GM21825 (cell line): ENCODE data around the gene WDFY2.

ENCODE experiments used
- ATAC-seq: cut with Tn5 transposase; IDR thresholded peaks from one replicate; pipeline ENCODE4 v1.9.1; 2021; ENCODE audit warnings: mild to moderate bottlenecking, moderate library complexity; ENCODE audit not compliant: unreplicated experiment

WDFY2 gene

DNA sequence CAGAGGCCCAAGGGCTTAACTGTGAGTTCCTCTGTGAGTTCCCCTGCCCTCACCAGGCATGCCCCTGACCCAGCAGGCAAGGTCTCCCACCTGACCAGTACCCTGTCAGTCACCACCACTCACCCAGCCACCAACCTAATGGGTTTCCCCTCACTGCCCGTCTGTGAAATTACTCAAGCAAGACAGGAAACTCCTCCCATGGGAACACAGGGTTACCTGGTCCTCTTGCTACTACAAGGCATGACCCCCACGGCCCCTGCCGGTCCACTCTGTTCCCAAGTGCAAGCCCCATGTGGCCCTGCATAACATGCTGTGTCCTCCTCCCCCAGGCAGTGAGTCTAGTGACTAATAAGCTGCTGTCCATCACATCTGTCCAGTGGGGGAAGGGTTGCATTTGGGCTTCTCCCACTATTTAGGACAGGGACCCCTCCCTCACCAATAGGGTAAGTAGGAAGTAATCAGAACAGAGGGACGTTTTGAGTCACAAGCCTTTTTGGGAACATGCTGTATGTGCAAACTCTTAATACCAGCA lies 227.7 kb downstream of the WDFY2 start:
- peak; percentile 52 for ATAC-seq

DNA sequence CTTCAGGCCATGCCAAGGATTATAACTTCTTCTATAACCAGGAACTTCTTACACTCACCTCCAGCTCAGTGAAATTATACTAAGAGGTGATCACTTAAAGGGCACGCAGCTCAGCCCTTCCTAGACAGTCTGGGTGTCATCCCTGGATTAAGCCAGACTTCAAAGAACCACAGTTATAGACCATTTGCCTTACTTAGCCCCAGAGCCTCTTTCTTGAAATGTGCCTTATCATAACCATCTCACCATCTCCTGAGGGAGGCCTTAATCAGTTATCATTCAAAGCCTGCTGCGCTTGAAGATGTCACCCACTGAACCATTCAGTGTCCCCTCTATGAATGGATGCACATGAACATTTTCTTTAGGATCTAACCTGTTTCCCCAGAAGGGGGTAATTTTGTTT lies 229.8 kb downstream of the WDFY2 start:
- no peak for ATAC-seq

DNA sequence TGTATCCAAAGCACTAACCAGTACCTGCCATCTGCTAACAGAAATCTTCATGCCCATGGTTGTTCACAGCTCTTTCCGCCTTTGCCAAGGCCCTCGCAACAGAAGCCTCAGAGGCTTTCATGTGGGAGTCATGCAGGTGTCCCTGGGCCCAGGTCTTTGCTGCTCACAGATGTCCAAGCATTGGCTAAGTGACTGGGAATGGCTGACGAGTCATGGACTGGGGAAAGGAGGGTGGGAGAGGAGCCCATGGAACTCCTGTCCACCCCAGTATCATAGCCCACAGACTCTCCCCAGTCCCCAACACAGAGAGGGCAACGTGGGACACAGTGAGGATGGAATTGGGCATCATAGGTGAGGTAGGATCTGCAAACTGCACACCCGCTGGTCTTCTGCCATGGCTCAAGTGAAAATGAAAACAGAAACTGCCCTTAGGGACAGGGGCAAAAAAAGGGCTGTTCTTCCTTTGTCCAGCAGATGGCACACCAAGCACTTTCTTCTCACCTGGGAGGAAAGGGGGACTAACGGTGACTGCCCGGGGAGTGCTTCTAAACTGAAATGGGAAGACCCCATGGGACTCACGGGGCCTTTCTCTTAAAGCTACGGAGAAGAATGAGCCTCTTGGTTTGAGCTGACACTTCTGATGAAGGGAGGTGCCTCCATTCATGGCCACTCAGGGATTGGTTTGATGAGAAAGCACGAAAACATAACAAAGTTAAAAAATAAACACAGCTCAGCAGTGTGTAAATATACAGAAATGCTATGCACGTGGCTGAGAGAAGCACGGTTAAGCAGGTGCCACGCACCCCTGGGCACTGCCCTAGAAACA lies 230.8 kb downstream of the WDFY2 start:
- peak; percentile 52 for ATAC-seq

DNA sequence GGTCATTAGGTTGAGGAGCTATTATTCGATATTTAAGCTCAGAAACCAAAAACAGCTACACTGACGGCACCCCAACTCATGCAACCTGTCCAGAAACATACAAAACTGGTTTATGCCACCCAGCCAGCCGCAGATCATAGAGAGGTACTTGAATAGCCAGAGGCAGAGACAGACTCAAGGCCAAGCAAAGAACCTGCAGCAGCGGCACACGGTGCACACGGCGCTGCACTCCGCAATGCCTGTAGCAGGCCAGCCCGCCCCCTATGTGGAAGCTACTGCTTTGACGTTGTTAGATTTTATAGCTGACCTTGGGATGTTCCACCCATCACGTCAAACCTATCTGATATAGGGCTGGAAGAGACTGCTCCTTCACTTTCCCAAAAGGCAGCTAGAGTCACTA lies 231.6 kb downstream of the WDFY2 start:
- ATAC-seq = no peak

DNA sequence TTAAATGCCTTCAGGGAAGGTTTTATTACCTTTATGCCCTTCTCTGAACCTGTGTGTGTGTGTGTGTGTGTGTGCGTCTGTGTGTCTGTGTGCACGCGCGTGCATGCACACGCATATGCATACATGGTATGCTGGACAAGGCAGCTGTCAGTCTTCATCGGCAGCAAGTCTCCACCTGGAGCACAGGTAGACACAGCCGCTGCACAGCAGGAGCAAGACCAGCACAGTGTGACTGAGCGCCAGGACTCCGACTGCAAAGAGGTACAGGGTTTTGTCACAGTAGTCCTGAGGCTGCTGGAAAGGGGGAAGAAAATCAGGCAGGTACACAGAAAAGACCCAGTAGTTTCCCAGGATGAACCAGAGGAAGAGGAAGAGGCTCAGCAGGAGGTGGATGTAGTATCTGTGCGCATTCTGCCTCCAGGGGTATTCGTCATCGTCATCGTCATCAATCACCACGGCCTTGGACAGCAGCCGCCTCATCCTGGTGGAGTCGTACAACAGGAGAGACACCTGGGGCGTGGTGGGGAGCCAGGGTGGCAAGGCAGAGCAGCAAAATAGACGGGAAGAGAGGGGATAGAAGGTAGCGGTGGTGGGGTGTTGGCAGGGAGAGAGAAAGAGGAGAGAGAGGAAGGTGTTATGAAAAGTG lies 232.5 kb downstream of the WDFY2 start:
- ATAC-seq = no peak
